Esophagus muscularis mucosa (tissue), 3 donors: ENCODE results near the gene PHF5A.

Experiments
- POLR2A ChIP-seq: fragments of 450-650 bp; IDR thresholded peaks from one replicate; pipeline ENCODE4 v1.6.1; 2017; ENCODE audit warnings: antibody characterized with exemption, moderate library complexity, mild to moderate bottlenecking, low read depth
- TF ChIP-seq, protein P1 (sequence below), 3 experiments: fragments of 200-600 bp in 2 of 3; fragments of 450-650 bp in 1 of 3; sonication (generic) in 2 of 3; IDR thresholded peaks; one replicate each; pipeline ENCODE4 v1.5.1; 2017 to 2019; ENCODE audit warnings: antibody characterized with exemption in 3 of 3, mild to moderate bottlenecking in 2 of 3, moderate library complexity in 1 of 3

DNA sequence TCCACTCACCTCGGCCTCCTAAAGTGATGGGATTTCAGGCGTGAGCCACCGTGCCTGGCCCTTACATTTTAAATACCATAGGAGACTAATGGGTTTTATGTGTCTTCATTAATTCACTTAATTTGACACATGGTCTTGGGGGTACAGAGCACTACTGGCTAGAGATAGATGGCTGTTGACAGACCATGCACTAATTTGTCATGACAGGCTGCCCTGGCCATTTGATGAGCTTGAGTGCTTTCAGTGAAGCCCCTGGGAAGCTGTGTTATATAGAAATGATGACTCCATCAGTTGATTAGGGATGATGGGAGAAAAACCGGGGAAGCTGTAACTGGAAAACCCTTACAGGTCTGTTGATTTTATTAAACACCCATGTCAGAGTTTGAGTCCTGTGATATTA, 6.6 kb downstream of the PHF5A start:
- TF ChIP-seq, protein P1, sequence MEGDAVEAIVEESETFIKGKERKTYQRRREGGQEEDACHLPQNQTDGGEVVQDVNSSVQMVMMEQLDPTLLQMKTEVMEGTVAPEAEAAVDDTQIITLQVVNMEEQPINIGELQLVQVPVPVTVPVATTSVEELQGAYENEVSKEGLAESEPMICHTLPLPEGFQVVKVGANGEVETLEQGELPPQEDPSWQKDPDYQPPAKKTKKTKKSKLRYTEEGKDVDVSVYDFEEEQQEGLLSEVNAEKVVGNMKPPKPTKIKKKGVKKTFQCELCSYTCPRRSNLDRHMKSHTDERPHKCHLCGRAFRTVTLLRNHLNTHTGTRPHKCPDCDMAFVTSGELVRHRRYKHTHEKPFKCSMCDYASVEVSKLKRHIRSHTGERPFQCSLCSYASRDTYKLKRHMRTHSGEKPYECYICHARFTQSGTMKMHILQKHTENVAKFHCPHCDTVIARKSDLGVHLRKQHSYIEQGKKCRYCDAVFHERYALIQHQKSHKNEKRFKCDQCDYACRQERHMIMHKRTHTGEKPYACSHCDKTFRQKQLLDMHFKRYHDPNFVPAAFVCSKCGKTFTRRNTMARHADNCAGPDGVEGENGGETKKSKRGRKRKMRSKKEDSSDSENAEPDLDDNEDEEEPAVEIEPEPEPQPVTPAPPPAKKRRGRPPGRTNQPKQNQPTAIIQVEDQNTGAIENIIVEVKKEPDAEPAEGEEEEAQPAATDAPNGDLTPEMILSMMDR (IDR thresholded peaks at IDR 0.05) = no peak
- TF ChIP-seq POLR2A = no peak
